HepG2 (cell line): ENCODE data around the gene BPIFB2. TPM values are rescaled to one million over a fixed set of nuclear protein-coding genes. Genes with fewer than 3 reads are reported as not detected.

Experiments
- ATAD3A ChIP-seq: sonication (generic); formaldehyde crosslinking; IDR thresholded peaks from 2 replicates; pipeline ENCODE4 v1.4.0; 2020; ENCODE audit warnings: missing genetic modification reagents
- CHCHD3 ChIP-seq: sonication (generic); formaldehyde crosslinking; IDR thresholded peaks from 2 replicates; pipeline ENCODE4 v1.8.0; 2022; ENCODE audit warnings: mild to moderate bottlenecking, missing genetic modification reagents, moderate library complexity
- E2F1 ChIP-seq: sonication (generic); formaldehyde crosslinking; IDR thresholded peaks from 2 replicates; pipeline ENCODE4 v1.5.0; 2020; ENCODE audit warnings: missing genetic modification reagents
- FOXA3 ChIP-seq: IDR thresholded peaks from 2 replicates; pipeline ENCODE4 v1.6.1; 2016; ENCODE audit warnings: missing genetic modification reagents, missing compliant biosample characterization
- IRX3 ChIP-seq: sonication (generic); formaldehyde crosslinking; IDR thresholded peaks from 2 replicates; pipeline ENCODE4 v1.8.1; 2023; ENCODE audit warnings: mild to moderate bottlenecking, low read depth, missing genetic modification reagents, borderline replicate concordance
- NR2F1 ChIP-seq, 2 experiments: fragments of 450-650 bp in 1 of 2; formaldehyde crosslinking in 1 of 2; IDR thresholded peaks; 2 replicates each; pipeline versions ENCODE4 v1.5.0 to v1.6.1; 2016 to 2020; ENCODE audit warnings: mild to moderate bottlenecking in 1 of 2, missing compliant biosample characterization in 1 of 2, missing genetic modification reagents in 1 of 2, moderate library complexity in 1 of 2
- POGK ChIP-seq: sonication (generic); formaldehyde crosslinking; conservative IDR thresholded peaks from 2 replicates; pipeline ENCODE4 v1.8.0; 2022; ENCODE audit warnings: mild to moderate bottlenecking, moderate library complexity, missing genetic modification reagents
- SRF ChIP-seq: IDR thresholded peaks from 2 replicates; pipeline ENCODE4 v1.6.1; 2011; ENCODE audit warnings: mild to moderate bottlenecking, low read depth, low read length, moderate library complexity
- SRSF9 ChIP-seq: fragments of 200-400 bp; formaldehyde crosslinking; IDR thresholded peaks from 2 replicates; pipeline ENCODE4 v1.6.1; 2018; ENCODE audit warnings: borderline replicate concordance, mild to moderate bottlenecking, low read depth, low read length; ENCODE audit not compliant: insufficient read depth, poor library complexity, severe bottlenecking
- TSC22D2 ChIP-seq: sonication (generic); formaldehyde crosslinking; IDR thresholded peaks from 2 replicates; pipeline ENCODE4 v1.5.1; 2020; ENCODE audit warnings: missing genetic modification reagents, mild to moderate bottlenecking, borderline replicate concordance
- YEATS4 ChIP-seq: sonication (generic); formaldehyde crosslinking; IDR thresholded peaks from 2 replicates; pipeline ENCODE4 v1.4.0; 2020; ENCODE audit warnings: missing genetic modification reagents, borderline replicate concordance
- ZNF136 ChIP-seq: sonication (generic); formaldehyde crosslinking; IDR thresholded peaks from 2 replicates; pipeline ENCODE4 v1.8.1; 2022; ENCODE audit warnings: low read depth, mild to moderate bottlenecking, moderate library complexity, missing genetic modification reagents
- ZNF563 ChIP-seq: sonication (generic); formaldehyde crosslinking; IDR thresholded peaks from 2 replicates; pipeline ENCODE4 v1.8.0; 2022; ENCODE audit warnings: mild to moderate bottlenecking, moderate library complexity, missing genetic modification reagents
- polyA plus RNA-seq, 8 experiments: library from polyadenylated mRNA; depleted of rRNA in 3 of 8; stranded (reverse) in 7 of 8; unstranded in 1 of 8; fragments of >200 nt; fragmentation: Illumina TruSeq in 4 of 8; extraction: Trizol in 4 of 8; gene quantifications; 2 replicates each; pipeline versions ENCODE4 v1.2.1 to v1.2.3, GENCODE V29; 2011 to 2016; ENCODE audit warnings: low read depth in 4 of 8, missing spikeins in 1 of 8, mixed read lengths in 1 of 8; ENCODE audit not compliant: insufficient read depth in 1 of 8
- total RNA-seq, 5 experiments: library from RNA; depleted of rRNA; stranded (reverse); fragments of >200 nt; fragmentation: Illumina TruSeq; extraction: Trizol; gene quantifications; 2 replicates each; pipeline ENCODE4 v1.2.3, GENCODE V29; 2016; ENCODE audit warnings: low read depth in 1 of 5
- TF ChIP-seq, protein P1 (sequence below): sonication (generic); formaldehyde crosslinking; IDR thresholded peaks from 2 replicates; pipeline ENCODE4 v1.4.0; 2020; ENCODE audit warnings: missing genetic modification reagents
- TF ChIP-seq, protein P2 (sequence below): sonication (generic); formaldehyde crosslinking; IDR thresholded peaks from 2 replicates; pipeline ENCODE4 v1.8.0; 2022; ENCODE audit warnings: missing genetic modification reagents, low read depth, mild to moderate bottlenecking, borderline replicate concordance
- TF ChIP-seq, protein P3 (sequence below): sonication (generic); formaldehyde crosslinking; IDR thresholded peaks from 2 replicates; pipeline ENCODE4 v1.4.0; 2020; ENCODE audit warnings: low read depth, mild to moderate bottlenecking, missing genetic modification reagents
- TF ChIP-seq, protein P4 (sequence below): sonication (generic); formaldehyde crosslinking; IDR thresholded peaks from 2 replicates; pipeline ENCODE4 v1.5.0; 2020; ENCODE audit warnings: missing genetic modification reagents

BPIFB2 gene
- total and polyA plus RNA-seq, 2 of the 13 experiments (the other 11 are each of a cell fraction or from before 2014, with no cell fraction given): 54.5 to 902 TPM

GRCh38 chr20:33007376-33008335, at the start of gene BPIFB2 (continued):
- TF ChIP-seq, protein P1, sequence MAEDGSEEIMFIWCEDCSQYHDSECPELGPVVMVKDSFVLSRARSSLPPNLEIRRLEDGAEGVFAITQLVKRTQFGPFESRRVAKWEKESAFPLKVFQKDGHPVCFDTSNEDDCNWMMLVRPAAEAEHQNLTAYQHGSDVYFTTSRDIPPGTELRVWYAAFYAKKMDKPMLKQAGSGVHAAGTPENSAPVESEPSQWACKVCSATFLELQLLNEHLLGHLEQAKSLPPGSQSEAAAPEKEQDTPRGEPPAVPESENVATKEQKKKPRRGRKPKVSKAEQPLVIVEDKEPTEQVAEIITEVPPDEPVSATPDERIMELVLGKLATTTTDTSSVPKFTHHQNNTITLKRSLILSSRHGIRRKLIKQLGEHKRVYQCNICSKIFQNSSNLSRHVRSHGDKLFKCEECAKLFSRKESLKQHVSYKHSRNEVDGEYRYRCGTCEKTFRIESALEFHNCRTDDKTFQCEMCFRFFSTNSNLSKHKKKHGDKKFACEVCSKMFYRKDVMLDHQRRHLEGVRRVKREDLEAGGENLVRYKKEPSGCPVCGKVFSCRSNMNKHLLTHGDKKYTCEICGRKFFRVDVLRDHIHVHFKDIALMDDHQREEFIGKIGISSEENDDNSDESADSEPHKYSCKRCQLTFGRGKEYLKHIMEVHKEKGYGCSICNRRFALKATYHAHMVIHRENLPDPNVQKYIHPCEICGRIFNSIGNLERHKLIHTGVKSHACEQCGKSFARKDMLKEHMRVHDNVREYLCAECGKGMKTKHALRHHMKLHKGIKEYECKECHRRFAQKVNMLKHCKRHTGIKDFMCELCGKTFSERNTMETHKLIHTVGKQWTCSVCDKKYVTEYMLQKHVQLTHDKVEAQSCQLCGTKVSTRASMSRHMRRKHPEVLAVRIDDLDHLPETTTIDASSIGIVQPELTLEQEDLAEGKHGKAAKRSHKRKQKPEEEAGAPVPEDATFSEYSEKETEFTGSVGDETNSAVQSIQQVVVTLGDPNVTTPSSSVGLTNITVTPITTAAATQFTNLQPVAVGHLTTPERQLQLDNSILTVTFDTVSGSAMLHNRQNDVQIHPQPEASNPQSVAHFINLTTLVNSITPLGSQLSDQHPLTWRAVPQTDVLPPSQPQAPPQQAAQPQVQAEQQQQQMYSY: no peak; the same call in 1 of the 2 replicates
- no peak for TF ChIP-seq CHCHD3 (CRISPR knock-in tag)
- no peak; the same call in 1 of the 2 replicates for TF ChIP-seq ZNF563
- no peak for TF ChIP-seq E2F1 (CRISPR knock-in tag)
- TF ChIP-seq IRX3 (CRISPR knock-in tag): peak; percentile 17; the same call in 1 of the 2 replicates
- TF ChIP-seq, protein P2, sequence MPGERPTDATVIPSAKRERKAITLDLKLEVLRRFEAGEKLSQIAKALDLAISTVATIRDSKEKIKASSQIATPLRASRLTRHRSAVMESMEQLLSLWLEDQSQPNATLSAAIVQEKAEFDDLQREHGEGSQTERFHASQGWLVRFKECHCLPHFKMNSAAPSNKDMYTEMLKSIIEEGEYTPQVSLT (CRISPR knock-in tag): no peak; the same call in 1 of the 2 replicates
- peak; percentile 92 for TF ChIP-seq FOXA3 (CRISPR knock-in tag)
- TF ChIP-seq SRF: no peak
- TF ChIP-seq TSC22D2 (CRISPR knock-in tag): peak; percentile 67; the same call in 1 of the 2 replicates
- TF ChIP-seq, protein P3, sequence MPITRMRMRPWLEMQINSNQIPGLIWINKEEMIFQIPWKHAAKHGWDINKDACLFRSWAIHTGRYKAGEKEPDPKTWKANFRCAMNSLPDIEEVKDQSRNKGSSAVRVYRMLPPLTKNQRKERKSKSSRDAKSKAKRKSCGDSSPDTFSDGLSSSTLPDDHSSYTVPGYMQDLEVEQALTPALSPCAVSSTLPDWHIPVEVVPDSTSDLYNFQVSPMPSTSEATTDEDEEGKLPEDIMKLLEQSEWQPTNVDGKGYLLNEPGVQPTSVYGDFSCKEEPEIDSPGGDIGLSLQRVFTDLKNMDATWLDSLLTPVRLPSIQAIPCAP (CRISPR knock-in tag): peak; percentile 93
- TF ChIP-seq SRSF9: no peak
- peak; percentile 61 to 86; a peak in 3 of 4 replicates for TF ChIP-seq NR2F1 (CRISPR knock-in tag; IDR thresholded peaks at IDR 0.05)
- TF ChIP-seq ATAD3A: 0 out of 2 replicates have a peak, but pooled peaks have one; percentile 65
- TF ChIP-seq ZNF136: peak; percentile 27; the same call in 1 of the 2 replicates
- peak; percentile 85; the same call in 1 of the 2 replicates for TF ChIP-seq POGK (CRISPR knock-in tag)
- TF ChIP-seq, protein P4, sequence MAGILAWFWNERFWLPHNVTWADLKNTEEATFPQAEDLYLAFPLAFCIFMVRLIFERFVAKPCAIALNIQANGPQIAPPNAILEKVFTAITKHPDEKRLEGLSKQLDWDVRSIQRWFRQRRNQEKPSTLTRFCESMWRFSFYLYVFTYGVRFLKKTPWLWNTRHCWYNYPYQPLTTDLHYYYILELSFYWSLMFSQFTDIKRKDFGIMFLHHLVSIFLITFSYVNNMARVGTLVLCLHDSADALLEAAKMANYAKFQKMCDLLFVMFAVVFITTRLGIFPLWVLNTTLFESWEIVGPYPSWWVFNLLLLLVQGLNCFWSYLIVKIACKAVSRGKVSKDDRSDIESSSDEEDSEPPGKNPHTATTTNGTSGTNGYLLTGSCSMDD: 0 out of 2 replicates have a peak, but pooled peaks have one; percentile 3
- TF ChIP-seq YEATS4 (CRISPR knock-in tag): peak; percentile 99
